Ovary (tissue), 3 donors: ENCODE measurements around the gene DPF3.

Experiments used
- CTCF ChIP-seq, 3 donors: fragments of 450-650 bp in 2 of 3; fragments of 200-600 bp in 1 of 3; IDR thresholded peaks; one replicate each; pipeline versions ENCODE4 v1.5.1 to v1.8.0; 2016 to 2022; ENCODE audit warnings: antibody characterized with exemption in 3 of 3, mild to moderate bottlenecking in 1 of 3
- POLR2A ChIP-seq: fragments of 450-650 bp; IDR thresholded peaks from one replicate; pipeline ENCODE4 v1.6.1; 2017; ENCODE audit warnings: antibody characterized with exemption, mild to moderate bottlenecking, moderate library complexity
- donor health status: DM: no; HTN: no; CAD: no.

DNA sequence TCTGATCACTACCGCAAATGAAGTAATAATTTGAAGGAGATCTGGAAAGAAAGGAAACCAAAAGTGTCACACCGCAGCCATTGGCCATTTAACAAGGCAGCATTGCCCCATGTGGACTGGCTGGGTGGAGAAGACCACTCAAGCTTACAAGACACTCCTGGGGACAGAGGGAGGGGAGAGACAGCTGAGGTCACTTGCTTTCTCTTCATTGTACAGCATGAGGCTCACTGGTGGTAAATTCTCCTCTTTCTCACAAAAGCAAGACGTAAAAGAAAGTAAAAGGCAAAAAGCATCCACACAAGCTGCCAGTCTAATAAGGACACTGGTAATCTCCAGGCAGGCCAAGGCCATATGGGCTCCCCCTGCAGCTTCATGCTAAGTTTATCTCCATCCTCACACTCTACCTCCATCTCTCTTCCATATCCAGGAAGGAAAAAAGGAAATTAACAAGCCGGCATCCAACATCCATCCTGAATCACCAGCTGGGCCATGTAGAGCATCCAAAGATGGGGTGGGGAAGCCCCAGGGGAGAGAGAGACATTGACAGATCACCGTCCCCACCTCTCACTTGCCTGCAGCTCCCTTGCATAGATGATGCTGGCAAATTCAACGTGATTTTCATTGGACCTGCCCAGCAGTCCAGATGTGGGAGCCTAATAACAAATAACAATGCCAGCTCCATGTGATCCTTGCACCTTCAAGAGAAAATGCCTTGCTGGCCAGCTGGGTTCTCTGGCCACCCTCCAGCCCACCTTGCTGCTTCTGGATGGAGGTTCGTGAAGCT lies 100.6 kb downstream of the DPF3 start:
- TF ChIP-seq CTCF (IDR thresholded peaks at IDR 0.05) = no peak
- no peak for TF ChIP-seq POLR2A
